Caco-2 (cell line): ENCODE results near the gene SLAMF1. TPM values are rescaled to one million over a fixed set of nuclear protein-coding genes. Genes with fewer than 3 reads are reported as not detected.

Source experiments
- BruUV-seq: library from RNA; stranded (reverse); fragments of 400-500 nt; replicated peaks from 2 replicates; lab custom pipeline; 2021; lab: Mats Ljungman, UMichigan
- CTCF ChIA-PET: fragments of 300-600 bp; sonication (Branson Sonifier 250); formaldehyde crosslinking; loops from one replicate; lab custom pipeline; 2022; ENCODE audit warnings: antibody characterized with exemption; lab: Charles Lee
- POLR2A ChIA-PET: fragments of 300-600 bp; sonication (Branson Sonifier 250); formaldehyde crosslinking; loops from one replicate; lab custom pipeline; 2022; ENCODE audit warnings: antibody characterized with exemption; lab: Charles Lee
- DNase-seq, 2 experiments: peaks; one replicate each; pipeline versions ENCODE4 v3.0.0 to v3.0.0-alpha.2; 2020 to 2022
- H3K27me3 ChIP-seq: replicated peaks from 2 replicates; pipeline ENCODE4 v1.6.0; 2011; ENCODE audit warnings: low read length; ENCODE audit not compliant: control insufficient read depth, insufficient read depth
- H3K36me3 ChIP-seq: 2 replicates; pipeline ENCODE4 v1.5.1; 2011; ENCODE audit warnings: low read length; ENCODE audit not compliant: control insufficient read depth, insufficient read depth
- H3K4me1 ChIP-seq: fragments of 250-450 bp; sonication (Bioruptor Pico); 2 replicates; pipeline ENCODE4 v1.5.1; 2020; ENCODE audit warnings: mild to moderate bottlenecking
- H3K4me3 ChIP-seq: 2 replicates; pipeline ENCODE4 v1.5.1; 2011; ENCODE audit warnings: low read depth, mild to moderate bottlenecking, control low read depth, low read length
- H3K9me3 ChIP-seq: fragments of 250-450 bp; sonication (Bioruptor Pico); 2 replicates; pipeline ENCODE4 v1.5.1; 2020; ENCODE audit warnings: mild to moderate bottlenecking, moderate library complexity
- H3K27ac Mint-ChIP-seq: one replicate; pipeline ENCODE4 v1.8.0; 2022; ENCODE audit warnings: mixed read lengths; ENCODE audit not compliant: unreplicated experiment
- H3K27me3 Mint-ChIP-seq: one replicate; pipeline ENCODE4 v1.8.0; 2022; ENCODE audit warnings: mixed read lengths; ENCODE audit not compliant: insufficient read depth, unreplicated experiment
- H3K36me3 Mint-ChIP-seq: one replicate; pipeline ENCODE4 v1.8.0; 2022; ENCODE audit warnings: mild to moderate bottlenecking, mixed read lengths; ENCODE audit not compliant: insufficient read depth, unreplicated experiment
- H3K4me1 Mint-ChIP-seq: one replicate; pipeline ENCODE4 v1.8.0; 2022; ENCODE audit warnings: low read depth, mixed read lengths; ENCODE audit not compliant: unreplicated experiment
- H3K4me3 Mint-ChIP-seq: one replicate; pipeline ENCODE4 v1.8.0; 2022; ENCODE audit warnings: mild to moderate bottlenecking, moderate library complexity, mixed read lengths; ENCODE audit not compliant: unreplicated experiment
- H3K9me3 Mint-ChIP-seq: one replicate; pipeline ENCODE4 v1.8.0; 2022; ENCODE audit warnings: mixed read lengths; ENCODE audit not compliant: unreplicated experiment
- intact Hi-C: fragments of 100-400 bp; cut with micrococcal nuclease; formaldehyde crosslinking; loops from one replicate; pipeline ENCODE4 v1.10.0; 2022; ENCODE audit not compliant: unreplicated experiment
- total RNA-seq: library from RNA; stranded (reverse); gene quantifications from 2 replicates; pipeline ENCODE4 v1.2.3, GENCODE V29; 2022
- TF ChIP-seq, protein P1 (sequence below), 2 experiments: fragments of 200-600 bp in 1 of 2; IDR thresholded peaks; 1 replicate in 1 of 2; 2 replicates in 1 of 2; pipeline versions ENCODE4 v1.5.1 to v1.8.0; 2011 to 2022; ENCODE audit warnings: antibody characterized with exemption in 1 of 2, control low read depth in 1 of 2, inconsistent platforms in 1 of 2, low read depth in 1 of 2, low read length in 1 of 2, mild to moderate bottlenecking in 1 of 2, moderate library complexity in 1 of 2; ENCODE audit not compliant: insufficient read depth in 1 of 2, severe bottlenecking in 1 of 2, unreplicated experiment in 1 of 2

The SLAMF1 gene
- total RNA-seq, 1 experiment from 2014 or later, result not detected

DNA sequence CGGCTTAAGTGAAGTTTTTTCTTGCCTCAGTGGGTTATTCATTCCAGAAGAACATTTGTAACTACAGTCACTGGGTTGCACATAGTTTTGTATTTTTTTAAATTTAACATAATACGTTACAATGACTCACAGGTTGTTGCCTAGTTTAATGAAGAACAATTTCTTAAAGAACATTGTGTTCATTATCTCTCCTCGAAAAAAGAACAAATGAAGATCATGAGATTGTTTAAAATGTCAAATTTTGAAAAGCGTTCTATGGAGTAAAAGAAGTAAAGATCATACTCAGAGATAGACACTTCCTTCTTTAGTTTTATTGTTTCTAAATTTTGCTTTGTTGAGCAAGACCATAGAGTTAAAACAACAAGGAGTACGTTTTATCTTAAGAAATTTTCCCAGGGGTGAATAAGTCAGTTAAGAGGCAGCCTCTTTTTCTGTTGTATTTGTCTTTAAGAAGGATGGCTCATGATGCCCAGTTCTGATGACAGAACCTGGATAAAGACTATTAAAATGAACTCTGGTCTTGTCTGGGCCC is 10.5 kb upstream of the SLAMF1 start:
- H3K4me3 ChIP-seq, result no peak overlapping the region
- BruUV-seq, result no TSS peak
- no peaks in the 10 kb centered on the region for H3K9me3 ChIP-seq
- H3K27me3 ChIP-seq, result no peaks in the 10 kb centered on the region
- no peak overlapping the region for H3K27ac Mint-ChIP-seq
- peaks cover 27% of the 10 kb centered on the region for H3K4me1 Mint-ChIP-seq
- H3K36me3 Mint-ChIP-seq, result no peaks in the 10 kb centered on the region
- no peaks in the 10 kb centered on the region for H3K27me3 Mint-ChIP-seq
- H3K4me1 ChIP-seq, result peaks cover 44% of the 10 kb centered on the region
- H3K36me3 ChIP-seq, result no peaks in the 10 kb centered on the region
- intact Hi-C loops, result no loop called here
- POLR2A ChIA-PET, result no interaction called here
- TF ChIP-seq, protein P1, sequence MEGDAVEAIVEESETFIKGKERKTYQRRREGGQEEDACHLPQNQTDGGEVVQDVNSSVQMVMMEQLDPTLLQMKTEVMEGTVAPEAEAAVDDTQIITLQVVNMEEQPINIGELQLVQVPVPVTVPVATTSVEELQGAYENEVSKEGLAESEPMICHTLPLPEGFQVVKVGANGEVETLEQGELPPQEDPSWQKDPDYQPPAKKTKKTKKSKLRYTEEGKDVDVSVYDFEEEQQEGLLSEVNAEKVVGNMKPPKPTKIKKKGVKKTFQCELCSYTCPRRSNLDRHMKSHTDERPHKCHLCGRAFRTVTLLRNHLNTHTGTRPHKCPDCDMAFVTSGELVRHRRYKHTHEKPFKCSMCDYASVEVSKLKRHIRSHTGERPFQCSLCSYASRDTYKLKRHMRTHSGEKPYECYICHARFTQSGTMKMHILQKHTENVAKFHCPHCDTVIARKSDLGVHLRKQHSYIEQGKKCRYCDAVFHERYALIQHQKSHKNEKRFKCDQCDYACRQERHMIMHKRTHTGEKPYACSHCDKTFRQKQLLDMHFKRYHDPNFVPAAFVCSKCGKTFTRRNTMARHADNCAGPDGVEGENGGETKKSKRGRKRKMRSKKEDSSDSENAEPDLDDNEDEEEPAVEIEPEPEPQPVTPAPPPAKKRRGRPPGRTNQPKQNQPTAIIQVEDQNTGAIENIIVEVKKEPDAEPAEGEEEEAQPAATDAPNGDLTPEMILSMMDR (IDR thresholded peaks at IDR 0.05; ENCODE audit: insufficient read depth in 1 of 2, low read depth in 1 of 2, low read length in 1 of 2, severe bottlenecking in 1 of 2, unreplicated experiment in 1 of 2), result no peak
- H3K9me3 Mint-ChIP-seq, result peaks cover 9% of the 10 kb centered on the region
- DNase-seq, result no peak
- CTCF ChIA-PET, result no interaction called here
- no peak overlapping the region for H3K4me3 Mint-ChIP-seq

DNA sequence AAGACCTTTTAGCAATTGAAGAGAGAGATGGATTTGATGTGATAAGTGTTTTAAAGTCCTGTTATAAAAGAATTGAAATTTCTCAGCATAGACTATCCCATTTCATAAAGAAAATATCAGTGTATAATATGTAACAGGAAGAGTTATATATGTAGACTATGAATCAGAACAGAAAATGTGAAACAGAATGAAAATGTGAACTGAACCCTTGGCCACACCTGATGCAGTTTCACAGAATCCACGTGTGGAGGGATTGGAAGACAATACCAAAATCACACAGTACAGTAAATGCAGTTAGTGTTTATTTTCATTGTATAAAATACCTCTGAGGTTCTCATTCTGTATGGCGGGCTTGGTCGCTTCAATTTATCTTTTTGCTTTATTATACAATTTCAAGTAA is 9.9 kb upstream of the SLAMF1 start:
- no peak overlapping the region for H3K4me3 ChIP-seq
- no peaks in the 10 kb centered on the region for H3K27me3 ChIP-seq
- Mint-ChIP-seq H3K36me3 (no peaks in the 10 kb centered on the region), H3K4me1 (peaks cover 32% of the 10 kb centered on the region), H3K27ac (no peak overlapping the region), H3K27me3 (no peaks in the 10 kb centered on the region), H3K4me3 (no peak overlapping the region), H3K9me3 (peaks cover 9% of the 10 kb centered on the region)
- BruUV-seq, result no TSS peak
- ChIA-PET POLR2A (no interaction called here), CTCF (no interaction called here)
- intact Hi-C loops, result no loop called here
- H3K36me3 ChIP-seq, result no peaks in the 10 kb centered on the region
- H3K9me3 ChIP-seq, result no peaks in the 10 kb centered on the region
- TF ChIP-seq, protein P1 (IDR thresholded peaks at IDR 0.05; ENCODE audit: insufficient read depth in 1 of 2, low read depth in 1 of 2, low read length in 1 of 2, severe bottlenecking in 1 of 2, unreplicated experiment in 1 of 2), result no peak
- DNase-seq, result no peak
- peaks cover 48% of the 10 kb centered on the region for H3K4me1 ChIP-seq

DNA sequence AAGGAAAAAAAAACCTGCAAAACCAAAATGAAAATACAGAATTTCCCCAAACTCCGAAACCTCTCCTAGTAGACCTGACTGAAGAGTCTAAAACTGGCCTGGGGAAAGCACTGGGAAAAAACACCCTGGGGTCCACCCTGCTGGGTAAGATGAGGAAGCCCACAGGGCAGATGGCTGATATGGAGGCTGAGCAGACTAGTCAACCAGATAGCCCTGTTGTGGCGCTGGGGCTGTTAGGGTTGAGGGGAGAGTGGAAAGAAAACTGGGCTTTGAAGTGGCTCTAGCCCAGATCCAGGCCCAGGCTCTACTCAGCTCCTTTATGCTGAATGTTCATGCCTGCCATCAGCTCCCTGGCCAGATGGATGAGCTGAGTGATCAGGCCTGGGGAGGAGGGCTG is 6.8 kb upstream of the SLAMF1 start:
- Histone ChIP-seq H3K9me3 (no peaks in the 10 kb centered on the region), H3K4me1 (peaks cover 58% of the 10 kb centered on the region), H3K36me3 (no peaks in the 10 kb centered on the region), H3K4me3 (no peak overlapping the region), H3K27me3 (no peaks in the 10 kb centered on the region)
- DNase-seq, result no peak
- ChIA-PET POLR2A (no interaction called here), CTCF (no interaction called here)
- BruUV-seq, result no TSS peak
- H3K4me3 Mint-ChIP-seq, result no peak overlapping the region
- H3K9me3 Mint-ChIP-seq, result no peaks in the 10 kb centered on the region
- peak overlapping the region; percentile 82 for H3K27ac Mint-ChIP-seq
- no peaks in the 10 kb centered on the region for H3K36me3 Mint-ChIP-seq
- intact Hi-C loops, result no loop called here
- TF ChIP-seq, protein P1 (IDR thresholded peaks at IDR 0.05; ENCODE audit: insufficient read depth in 1 of 2, low read depth in 1 of 2, low read length in 1 of 2, severe bottlenecking in 1 of 2, unreplicated experiment in 1 of 2), result no peak
- H3K27me3 Mint-ChIP-seq, result no peaks in the 10 kb centered on the region
- H3K4me1 Mint-ChIP-seq, result peaks cover 36% of the 10 kb centered on the region
